ENCODE measurements around the gene TCTN3. TPM values are rescaled to one million over a fixed set of nuclear protein-coding genes. Genes with fewer than 3 reads are reported as not detected.

TCTN3 gene
- total and polyA plus RNA-seq, 2 of the 13 experiments (the other 11 are each of a cell fraction or from before 2014, with no cell fraction given) = 53.3 to 60.0 TPM

GRCh38 chr10:95693668-95694534, at the start of gene TCTN3 (continued):
- TF ChIP-seq PHF21A (CRISPR knock-in tag; IDR thresholded peaks at IDR 0.05) (peak; percentile 76; the same call in 1 of the 2 replicates), ZNF792 (CRISPR knock-in tag; IDR thresholded peaks at IDR 0.05) (0 out of 2 replicates have a peak, but pooled peaks have one; percentile 24), CCAR2 (optimal IDR thresholded peaks at IDR 0.05; ENCODE audit: low read depth, low read length) (no peak), TRIM24 (CRISPR knock-in tag; IDR thresholded peaks at IDR 0.05) (no peak), ZNF280D (CRISPR knock-in tag; IDR thresholded peaks at IDR 0.05) (peak; percentile 52; the same call in 1 of the 2 replicates), ZNF75D (CRISPR knock-in tag; IDR thresholded peaks at IDR 0.05; ENCODE audit: borderline replicate concordance) (no peak), ZNF282 (IDR thresholded peaks at IDR 0.05; ENCODE audit: partially characterized antibody) (no peak), ZNF205 (CRISPR knock-in tag; IDR thresholded peaks at IDR 0.05) (0 out of 2 replicates have a peak, but pooled peaks have one; percentile 44), ZFP36 (IDR thresholded peaks at IDR 0.05; ENCODE audit: borderline replicate concordance, low read depth, low read length, partially characterized antibody) (peak; percentile 46), STAT6 (CRISPR knock-in tag; IDR thresholded peaks at IDR 0.05; ENCODE audit: borderline replicate concordance) (no peak), EZH2 (conservative IDR thresholded peaks at IDR 0.05; ENCODE audit: low read depth, low read length) (no peak), CBX1 (IDR thresholded peaks at IDR 0.05; ENCODE audit: low read depth) (no peak), PLRG1 (conservative IDR thresholded peaks at IDR 0.05) (no peak), ZNF766 (CRISPR knock-in tag; IDR thresholded peaks at IDR 0.05; ENCODE audit: borderline replicate concordance) (0 out of 2 replicates have a peak, but pooled peaks have one; percentile 38), FIP1L1 (IDR thresholded peaks at IDR 0.05; ENCODE audit: borderline replicate concordance, insufficient read depth, low read depth, low read length) (no peak), ZNF576 (CRISPR knock-in tag; IDR thresholded peaks at IDR 0.05) (no peak), HNRNPK (IDR thresholded peaks at IDR 0.05; ENCODE audit: low read depth, low read length, poor library complexity, severe bottlenecking) (no peak), ZGPAT (CRISPR knock-in tag; IDR thresholded peaks at IDR 0.05) (peak; percentile 86), GZF1 (CRISPR knock-in tag; IDR thresholded peaks at IDR 0.05) (no peak)

Measured in HepG2 (cell line).